Transverse colon (tissue), 4 donors: ENCODE data around the gene DOLK. TPM values are rescaled to one million over a fixed set of nuclear protein-coding genes. Genes with fewer than 3 reads are reported as not detected.

Experiments
- DNase-seq: peaks from one replicate; pipeline ENCODE4 v3.0.0-alpha.2; 2019
- H3K27ac ChIP-seq, 4 donors: fragments of 200-600 bp; sonication (generic); 2 replicates each; pipeline ENCODE4 v1.5.1; 2016 to 2018; ENCODE audit warnings: inconsistent platforms in 4 of 4
- H3K27me3 ChIP-seq: fragments of 200-600 bp; sonication (generic); 2 replicates; pipeline ENCODE4 v1.5.1; 2017; ENCODE audit warnings: inconsistent platforms
- H3K36me3 ChIP-seq, 4 donors: fragments of 200-600 bp; sonication (generic); 2 replicates each; pipeline ENCODE4 v1.5.1; 2017 to 2019; ENCODE audit warnings: inconsistent platforms in 4 of 4
- H3K4me1 ChIP-seq, 4 donors: fragments of 200-600 bp; sonication (generic); 2 replicates each; pipeline ENCODE4 v1.5.1; 2017 to 2020; ENCODE audit warnings: inconsistent platforms in 4 of 4
- H3K4me3 ChIP-seq, 4 donors: fragments of 200-600 bp; sonication (generic); 1 replicate in 1 of 4; 2 replicates in 3 of 4; pipeline versions ENCODE4 v1.5.1 to v1.6.1; 2017 to 2019; ENCODE audit warnings: inconsistent platforms in 4 of 4
- H3K9me3 ChIP-seq, 2 donors: fragments of 200-600 bp; sonication (generic); 2 replicates each; pipeline ENCODE4 v1.5.1; 2017 to 2019; ENCODE audit warnings: inconsistent platforms in 2 of 2
- EP300 ChIP-seq: sonication (generic); formaldehyde crosslinking; IDR thresholded peaks from one replicate; pipeline ENCODE4 v1.6.1; 2017; ENCODE audit warnings: antibody characterized with exemption, low read depth
- POLR2A ChIP-seq: fragments of 450-650 bp; IDR thresholded peaks from one replicate; pipeline ENCODE4 v1.6.1; 2016; ENCODE audit warnings: antibody characterized with exemption, mild to moderate bottlenecking, moderate library complexity
- POLR2AphosphoS5 ChIP-seq, 3 donors: sonication (generic); formaldehyde crosslinking; IDR thresholded peaks; one replicate each; pipeline ENCODE4 v1.6.1; 2016; ENCODE audit warnings: antibody characterized with exemption in 3 of 3
- WGBS, 2 donors: methylation state at CpG; one replicate each; pipeline ENCODE4 v1.1.5; 2018; ENCODE audit warnings: low coverage in 1 of 2; 5-methylcytosine and 5-hydroxymethylcytosine counted together
- in situ Hi-C, 4 donors: fragments of 200-750 bp; cut with MboI; loops; one replicate each; pipeline versions ENCODE4 v1.15.0 to v1.15.1; 2017; ENCODE audit warnings: low sequenced_read_pairs in 3 of 4, low pct_ligation_motif_present in 1 of 4, low pct_unique_long_range_greater_than_20kb in 1 of 4
- intact Hi-C: fragments of 100-400 bp; cut with DNase I; formaldehyde crosslinking; loops from one replicate; pipeline ENCODE4 v1.15.1; 2023; ENCODE audit warnings: low total_unique reads
- total RNA-seq, 4 donors: library from RNA; depleted of rRNA; stranded (reverse); fragments of >200 nt; gene quantifications; one replicate each; pipeline ENCODE4 v1.1.0, GENCODE V29; 2016
- TF ChIP-seq, protein P1 (sequence below), 5 experiments: fragments of 200-600 bp in 3 of 5; fragments of 450-650 bp in 2 of 5; sonication (generic) in 3 of 5; IDR thresholded peaks; 1 replicate in 2 of 5; 2 replicates in 3 of 5; pipeline ENCODE4 v1.5.1; 2016 to 2017; ENCODE audit warnings: antibody characterized with exemption in 5 of 5, inconsistent platforms in 3 of 5, mild to moderate bottlenecking in 2 of 5, moderate library complexity in 1 of 5

DOLK gene
- total RNA-seq, 4 donors from 2014 or later, result 9.2 to 20.6 (median 11.7) TPM

DNA sequence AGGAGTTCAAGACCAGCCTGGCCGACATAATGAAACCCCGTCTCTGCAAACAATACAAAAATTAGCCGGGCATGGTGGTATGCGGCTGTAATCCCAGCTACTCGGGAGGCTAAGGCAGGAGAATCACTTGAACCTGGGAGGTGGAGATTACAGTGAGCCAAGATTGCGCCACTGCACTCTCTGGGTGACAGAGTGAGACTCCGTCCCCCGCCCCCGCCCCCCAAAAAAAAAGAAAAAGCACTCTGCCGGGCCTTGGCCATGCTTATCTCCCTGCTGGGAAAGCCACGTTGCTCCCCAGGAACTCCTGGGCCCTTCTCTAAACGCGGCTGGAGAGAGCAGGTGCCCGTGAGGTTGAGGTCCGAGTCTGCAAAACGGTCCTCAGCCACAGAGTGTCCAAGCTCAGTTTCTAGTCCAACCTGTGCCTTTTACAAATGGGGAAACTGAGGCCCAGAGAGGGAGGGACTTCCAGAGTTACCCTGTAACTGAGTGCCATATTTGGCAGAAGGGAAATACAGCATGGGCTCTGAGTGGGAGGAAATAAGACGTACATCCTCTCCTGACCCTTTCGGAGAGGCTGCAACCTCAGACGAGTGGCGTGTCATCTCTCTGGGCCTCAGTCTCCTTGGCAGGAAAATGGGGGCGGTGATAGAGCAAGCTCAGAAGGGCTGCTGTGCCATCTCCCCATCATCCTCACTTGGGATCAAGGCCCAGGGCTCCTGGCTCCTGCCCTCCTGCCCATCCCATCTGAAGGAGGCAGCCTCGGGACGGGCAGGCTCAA, 33.2 kb downstream of the DOLK start:
- no peaks in the 10 kb centered on the region for H3K27me3 ChIP-seq
- in situ Hi-C loops, result no loop called here
- DNase-seq, result no peak
- H3K4me1 ChIP-seq, result peaks cover 42 to 52% (median 46%) of the 10 kb centered on the region in 4 donors
- peaks cover 0 to 3% (median under 1%) of the 10 kb centered on the region in 4 donors for H3K36me3 ChIP-seq
- peak overlapping the region; percentile 22 to 66 (median 58) for H3K27ac ChIP-seq
- no peak for TF ChIP-seq POLR2AphosphoS5 (IDR thresholded peaks at IDR 0.05)
- no peak for TF ChIP-seq EP300
- no peak for TF ChIP-seq POLR2A
- TF ChIP-seq, protein P1, sequence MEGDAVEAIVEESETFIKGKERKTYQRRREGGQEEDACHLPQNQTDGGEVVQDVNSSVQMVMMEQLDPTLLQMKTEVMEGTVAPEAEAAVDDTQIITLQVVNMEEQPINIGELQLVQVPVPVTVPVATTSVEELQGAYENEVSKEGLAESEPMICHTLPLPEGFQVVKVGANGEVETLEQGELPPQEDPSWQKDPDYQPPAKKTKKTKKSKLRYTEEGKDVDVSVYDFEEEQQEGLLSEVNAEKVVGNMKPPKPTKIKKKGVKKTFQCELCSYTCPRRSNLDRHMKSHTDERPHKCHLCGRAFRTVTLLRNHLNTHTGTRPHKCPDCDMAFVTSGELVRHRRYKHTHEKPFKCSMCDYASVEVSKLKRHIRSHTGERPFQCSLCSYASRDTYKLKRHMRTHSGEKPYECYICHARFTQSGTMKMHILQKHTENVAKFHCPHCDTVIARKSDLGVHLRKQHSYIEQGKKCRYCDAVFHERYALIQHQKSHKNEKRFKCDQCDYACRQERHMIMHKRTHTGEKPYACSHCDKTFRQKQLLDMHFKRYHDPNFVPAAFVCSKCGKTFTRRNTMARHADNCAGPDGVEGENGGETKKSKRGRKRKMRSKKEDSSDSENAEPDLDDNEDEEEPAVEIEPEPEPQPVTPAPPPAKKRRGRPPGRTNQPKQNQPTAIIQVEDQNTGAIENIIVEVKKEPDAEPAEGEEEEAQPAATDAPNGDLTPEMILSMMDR (IDR thresholded peaks at IDR 0.05), result no peak
- no peaks in the 10 kb centered on the region for H3K9me3 ChIP-seq
- no peak overlapping the region for H3K4me3 ChIP-seq
- 86% methylated on average over 23 of the region's 23 CpGs; no CpG with 5 or more reads in 1 of the 2 donors for WGBS, 2 donors
- intact Hi-C loops, result loop anchor here (2.0 kb wide), 1 partner anchor 31 kb away; the partner anchor contains the start of gene LRRC8A

DNA sequence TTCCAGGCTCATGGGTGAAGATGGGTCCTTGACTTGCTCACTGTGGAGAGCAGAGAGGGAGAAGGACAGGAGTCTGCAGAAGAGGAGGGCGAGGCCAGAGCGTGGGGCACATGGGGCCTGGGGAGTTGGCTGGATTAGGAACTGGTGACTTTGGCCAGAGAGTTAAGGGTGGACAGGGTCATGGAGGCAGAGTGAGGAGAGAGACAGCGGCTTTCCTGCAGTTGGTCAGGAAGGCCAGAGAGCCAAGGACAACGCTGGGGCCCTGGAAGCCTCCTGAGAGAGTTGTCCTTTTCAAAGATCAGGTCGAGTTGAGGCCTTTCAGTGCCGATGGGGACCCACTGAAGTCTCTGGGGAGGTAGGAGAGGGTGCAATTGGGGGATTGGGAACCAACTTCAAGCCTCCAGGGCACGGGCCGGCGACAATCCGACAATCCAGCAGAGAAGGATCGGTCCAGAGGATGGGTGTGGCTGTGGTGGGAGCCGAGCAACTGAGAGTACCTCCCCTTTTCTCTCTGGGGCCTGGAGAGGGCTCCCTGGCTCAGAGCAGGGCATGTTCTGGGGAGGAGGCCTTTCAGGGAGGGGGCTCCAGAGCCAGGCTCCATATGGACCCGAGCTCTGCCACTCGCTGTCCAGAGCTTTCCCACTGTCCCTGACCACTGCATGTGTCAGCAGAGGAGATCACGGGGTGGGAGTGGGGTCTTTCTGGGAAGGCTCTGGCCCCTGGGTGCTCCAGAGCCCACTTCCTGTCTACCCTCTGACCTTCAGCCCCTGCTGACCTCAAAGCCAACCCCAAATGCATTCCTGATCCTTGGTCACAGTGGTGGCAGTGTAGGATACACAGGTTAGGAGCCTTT, 34.1 kb downstream of the DOLK start:
- TF ChIP-seq POLR2AphosphoS5 (IDR thresholded peaks at IDR 0.05), result no peak
- TF ChIP-seq, protein P1 (IDR thresholded peaks at IDR 0.05), result no peak
- no peak for TF ChIP-seq POLR2A
- no peak for TF ChIP-seq EP300
- H3K4me3 ChIP-seq, result no peak overlapping the region
- H3K4me1 ChIP-seq, result peaks cover 42 to 52% (median 46%) of the 10 kb centered on the region in 4 donors
- intact Hi-C loops, result no loop called here
- H3K27me3 ChIP-seq, result no peaks in the 10 kb centered on the region
- no peak for DNase-seq
- in situ Hi-C loops, result no loop called here
- H3K36me3 ChIP-seq, result peaks cover 0 to 12% (median 5%) of the 10 kb centered on the region in 4 donors
- no peaks in the 10 kb centered on the region for H3K9me3 ChIP-seq
- 77 to 97% methylated on average over 6 to 12 of the region's 15 CpGs for WGBS, 2 donors
- peak overlapping the region; percentile 22 to 66 (median 58) for H3K27ac ChIP-seq

DNA sequence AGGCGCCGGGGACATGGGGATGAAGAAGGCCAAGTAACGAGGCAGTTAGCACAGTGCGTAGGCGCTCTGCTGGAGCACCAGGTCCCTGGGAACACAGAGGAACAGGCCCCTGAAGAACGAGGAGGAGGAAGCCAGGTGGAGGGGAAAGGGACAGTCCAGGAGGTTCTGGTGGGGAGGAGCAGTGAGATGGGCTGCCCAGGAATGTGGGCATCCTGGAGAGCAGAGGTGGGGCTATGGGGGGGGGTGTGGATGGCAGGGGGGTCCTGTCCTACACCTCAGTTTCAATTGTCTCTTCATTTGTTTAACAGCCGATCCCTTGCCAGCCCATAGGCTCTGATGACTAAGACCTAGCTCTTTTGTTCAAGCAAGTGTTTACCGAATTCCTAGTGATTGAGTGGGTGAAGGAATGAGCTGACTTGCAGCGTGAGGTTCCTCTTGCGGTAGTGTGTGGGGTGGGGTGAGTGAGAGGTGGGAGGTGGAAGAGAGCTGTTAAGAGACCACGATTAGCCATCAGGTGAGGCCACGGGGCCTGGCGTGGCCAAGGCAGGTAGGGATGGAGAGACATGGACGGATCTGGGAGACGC, 35.0 kb downstream of the DOLK start:
- Histone ChIP-seq H3K4me1 (peaks cover 42 to 48% (median 45%) of the 10 kb centered on the region in 4 donors), H3K36me3 (peaks cover 0 to 18% (median 8%) of the 10 kb centered on the region in 4 donors), H3K4me3 (no peak overlapping the region), H3K9me3 (no peaks in the 10 kb centered on the region), H3K27me3 (no peaks in the 10 kb centered on the region), H3K27ac (peak overlapping the region; percentile 22 to 68 (median 64))
- in situ Hi-C loops (no loop called here), intact Hi-C loops (no loop called here)
- TF ChIP-seq POLR2AphosphoS5 (IDR thresholded peaks at IDR 0.05) (no peak), POLR2A (no peak), EP300 (no peak)
- TF ChIP-seq, protein P1 (IDR thresholded peaks at IDR 0.05), result no peak
- 38 to 82% methylated on average over 1 to 15 of the region's 15 CpGs for WGBS, 2 donors
- no peak for DNase-seq
